Natural killer cell (primary cell): ENCODE results near the gene MLLT6. TPM values are rescaled to one million over a fixed set of nuclear protein-coding genes. Genes with fewer than 3 reads are reported as not detected.

Experiments
- ATAC-seq, 3 donors: fragments of 150-1000 bp in 2 of 3; fragments of 200-7000 bp in 1 of 3; cut with Tn5 transposase; 1 replicate in 1 of 3; 2 replicates in 2 of 3; pipeline ENCODE4 v1.10.0; 2021; ENCODE audit warnings: mild to moderate bottlenecking in 2 of 3, moderate library complexity in 2 of 3
- DNase-seq, 2 donors: peaks; one replicate each; pipeline versions ENCODE4 v3.0.0 to v3.0.0-alpha.2; 2013 to 2021; ENCODE audit warnings: mixed read lengths in 1 of 2
- H3K27ac ChIP-seq: one replicate; pipeline ENCODE4 v1.5.1; 2013; ENCODE audit warnings: mild to moderate bottlenecking, low read length
- H3K27me3 ChIP-seq: one replicate; pipeline ENCODE4 v1.6.1; 2013; ENCODE audit warnings: low read length; ENCODE audit not compliant: control insufficient read depth, insufficient read depth
- H3K36me3 ChIP-seq: one replicate; pipeline ENCODE4 v1.6.1; 2013; ENCODE audit warnings: low read length; ENCODE audit not compliant: control insufficient read depth, insufficient read depth
- H3K4me1 ChIP-seq: one replicate; pipeline ENCODE4 v1.6.1; 2013; ENCODE audit warnings: low read length; ENCODE audit not compliant: control insufficient read depth, insufficient read depth
- H3K4me3 ChIP-seq: one replicate; pipeline ENCODE4 v1.5.1; 2013; ENCODE audit warnings: low read length
- H3K9me3 ChIP-seq: one replicate; pipeline ENCODE4 v1.6.1; 2013; ENCODE audit warnings: low read length; ENCODE audit not compliant: control insufficient read depth, insufficient read depth
- H3K27ac Mint-ChIP-seq, 2 donors: one replicate each; pipeline ENCODE4 v1.8.0; 2022; ENCODE audit warnings: mild to moderate bottlenecking in 2 of 2, mixed read lengths in 2 of 2, moderate library complexity in 1 of 2
- H3K27me3 Mint-ChIP-seq, 2 donors: one replicate each; pipeline ENCODE4 v1.8.0; 2022; ENCODE audit warnings: low read depth in 2 of 2, mixed read lengths in 2 of 2
- H3K36me3 Mint-ChIP-seq: one replicate; pipeline ENCODE4 v1.8.0; 2022; ENCODE audit warnings: mixed read lengths
- H3K4me1 Mint-ChIP-seq, 2 donors: one replicate each; pipeline ENCODE4 v1.8.0; 2022; ENCODE audit warnings: mixed read lengths in 2 of 2
- H3K4me3 Mint-ChIP-seq: one replicate; pipeline ENCODE4 v1.8.0; 2022; ENCODE audit warnings: mild to moderate bottlenecking, moderate library complexity, mixed read lengths
- H3K9me3 Mint-ChIP-seq, 2 donors: one replicate each; pipeline ENCODE4 v1.8.0; 2022; ENCODE audit warnings: mixed read lengths in 2 of 2
- WGBS: methylation state at CpG from one replicate; pipeline ENCODE4 v1.1.7; 2013; ENCODE audit warnings: missing lambda C conversion rate; ENCODE audit not compliant: insufficient coverage; 5-methylcytosine and 5-hydroxymethylcytosine counted together
- intact Hi-C: fragments of 100-400 bp; cut with micrococcal nuclease; formaldehyde crosslinking; loops from one replicate; pipeline ENCODE4 v1.14.2; 2022
- total RNA-seq, 4 donors: library from RNA; stranded (reverse); fragments of 120-200 nt in 1 of 4; gene quantifications; one replicate each; pipeline versions ENCODE4 v1.2.3 to v1.2.4, GENCODE V29; 2013 to 2022
- TF ChIP-seq, protein P1 (sequence below): fragments of 200-600 bp; IDR thresholded peaks from one replicate; pipeline ENCODE4 v1.8.0; 2022; ENCODE audit warnings: antibody characterized with exemption

Gene MLLT6
- total RNA-seq, 3 donors from 2014 or later (not counting 1 experiment from before 2014, with no cell fraction given), result 478 to 578 (median 485) TPM

DNA sequence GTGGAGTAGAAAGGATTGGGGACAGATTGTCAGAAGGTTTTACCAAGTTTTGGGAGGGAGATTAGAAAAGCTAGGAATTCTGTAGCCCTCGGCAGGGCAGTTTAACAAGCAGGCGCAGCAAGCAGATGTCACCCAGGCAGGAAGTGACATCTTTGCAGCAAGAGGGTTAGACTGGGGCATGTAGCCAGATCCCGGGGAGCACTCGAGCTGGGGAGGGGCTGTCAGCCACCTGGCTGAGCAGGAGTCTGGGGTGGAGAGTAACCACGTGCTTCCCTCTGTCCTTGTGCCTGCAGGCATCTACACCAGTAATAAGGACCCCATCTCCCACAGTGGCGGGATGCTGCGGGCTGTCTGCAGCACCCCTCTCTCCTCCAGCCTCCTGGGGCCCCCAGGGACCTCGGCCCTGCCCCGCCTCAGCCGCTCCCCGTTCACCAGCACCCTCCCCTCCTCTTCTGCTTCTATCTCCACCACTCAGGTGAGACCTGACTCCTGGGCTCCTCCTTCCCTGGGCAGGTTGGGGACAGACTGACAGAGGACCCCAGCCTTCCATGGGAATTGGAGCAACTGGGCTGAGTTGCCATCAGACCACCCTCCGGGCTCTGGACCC, 12.2 kb downstream of the MLLT6 start:
- Histone ChIP-seq H3K36me3 (peaks cover 89% of the 10 kb centered on the region), H3K27me3 (no peaks in the 10 kb centered on the region), H3K27ac (no peak overlapping the region), H3K9me3 (no peaks in the 10 kb centered on the region), H3K4me3 (no peak overlapping the region), H3K4me1 (peaks cover 10% of the 10 kb centered on the region)
- TF ChIP-seq, protein P1, sequence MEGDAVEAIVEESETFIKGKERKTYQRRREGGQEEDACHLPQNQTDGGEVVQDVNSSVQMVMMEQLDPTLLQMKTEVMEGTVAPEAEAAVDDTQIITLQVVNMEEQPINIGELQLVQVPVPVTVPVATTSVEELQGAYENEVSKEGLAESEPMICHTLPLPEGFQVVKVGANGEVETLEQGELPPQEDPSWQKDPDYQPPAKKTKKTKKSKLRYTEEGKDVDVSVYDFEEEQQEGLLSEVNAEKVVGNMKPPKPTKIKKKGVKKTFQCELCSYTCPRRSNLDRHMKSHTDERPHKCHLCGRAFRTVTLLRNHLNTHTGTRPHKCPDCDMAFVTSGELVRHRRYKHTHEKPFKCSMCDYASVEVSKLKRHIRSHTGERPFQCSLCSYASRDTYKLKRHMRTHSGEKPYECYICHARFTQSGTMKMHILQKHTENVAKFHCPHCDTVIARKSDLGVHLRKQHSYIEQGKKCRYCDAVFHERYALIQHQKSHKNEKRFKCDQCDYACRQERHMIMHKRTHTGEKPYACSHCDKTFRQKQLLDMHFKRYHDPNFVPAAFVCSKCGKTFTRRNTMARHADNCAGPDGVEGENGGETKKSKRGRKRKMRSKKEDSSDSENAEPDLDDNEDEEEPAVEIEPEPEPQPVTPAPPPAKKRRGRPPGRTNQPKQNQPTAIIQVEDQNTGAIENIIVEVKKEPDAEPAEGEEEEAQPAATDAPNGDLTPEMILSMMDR, result no peak
- no peaks in the 10 kb centered on the region for H3K27me3 Mint-ChIP-seq
- H3K9me3 Mint-ChIP-seq, result no peaks in the 10 kb centered on the region
- no peak overlapping the region for H3K4me3 Mint-ChIP-seq
- DNase-seq (no peak), ATAC-seq (no peak)
- peaks cover 22 to 35% of the 10 kb centered on the region in 2 donors for H3K4me1 Mint-ChIP-seq
- H3K27ac Mint-ChIP-seq, result peak overlapping the region in 1 of 2 donors; percentile 36
- intact Hi-C loops, result no loop called here
- WGBS, result 90% methylated on average over 12 of the region's 12 CpGs
- no peaks in the 10 kb centered on the region for H3K36me3 Mint-ChIP-seq

- H3K4me3 ChIP-seq, result no peak overlapping the region
- H3K27ac Mint-ChIP-seq, result peak overlapping the region; percentile 53 to 61
- H3K9me3 Mint-ChIP-seq, result no peaks in the 10 kb centered on the region
- no peak for ATAC-seq
- H3K27me3 Mint-ChIP-seq, result no peaks in the 10 kb centered on the region
- H3K4me1 Mint-ChIP-seq, result peaks cover 36 to 47% of the 10 kb centered on the region in 2 donors
- DNase-seq, result no peak
- no peak overlapping the region for H3K27ac ChIP-seq
- peaks cover 77% of the 10 kb centered on the region for H3K36me3 ChIP-seq
- no peaks in the 10 kb centered on the region for H3K27me3 ChIP-seq
- H3K4me3 Mint-ChIP-seq, result no peak overlapping the region
- peaks cover 23% of the 10 kb centered on the region for H3K4me1 ChIP-seq
- intact Hi-C loops, result no loop called here
- no peaks in the 10 kb centered on the region for H3K9me3 ChIP-seq
- H3K36me3 Mint-ChIP-seq, result no peaks in the 10 kb centered on the region
- 96% methylated on average over 28 of the region's 29 CpGs for WGBS
- TF ChIP-seq, protein P1, result no peak
These were observed 14.3 kb downstream of the MLLT6 start for GRCh38 chr17:38719289-38719942.

- intact Hi-C loops, result no loop called here
- Histone ChIP-seq H3K27ac (no peak overlapping the region), H3K27me3 (no peaks in the 10 kb centered on the region), H3K4me3 (no peak overlapping the region), H3K9me3 (no peaks in the 10 kb centered on the region), H3K4me1 (peaks cover 30% of the 10 kb centered on the region), H3K36me3 (peaks cover 76% of the 10 kb centered on the region)
- 88% methylated on average over 36 of the region's 39 CpGs for WGBS
- Mint-ChIP-seq H3K36me3 (no peaks in the 10 kb centered on the region), H3K4me3 (no peak overlapping the region), H3K9me3 (no peaks in the 10 kb centered on the region), H3K27ac (no peak overlapping the region), H3K27me3 (no peaks in the 10 kb centered on the region), H3K4me1 (peaks cover 36 to 54% of the 10 kb centered on the region in 2 donors)
- ATAC-seq, result no peak
- no peak for DNase-seq
- TF ChIP-seq, protein P1, result no peak
These were observed 15.0 kb downstream of the MLLT6 start for GRCh38 chr17:38719943-38720641.
